K562 (cell line): ENCODE results near the gene BSCL2. TPM values are rescaled to one million over a fixed set of nuclear protein-coding genes. Genes with fewer than 3 reads are reported as not detected.

Experiments used
- ATAC-seq: fragments of 200-7000 bp; cut with Tn5 transposase; 3 replicates; pipeline ENCODE4 v1.9.1; 2020; ENCODE audit warnings: moderate library complexity
- BruUV-seq: library from RNA; stranded (reverse); fragments of 400-500 nt; replicated peaks from 2 replicates; lab custom pipeline; 2021; lab: Mats Ljungman, UMichigan
- CTCF ChIA-PET: fragments of 300-600 bp; formaldehyde crosslinking; extraction: SDS; loops from one replicate; lab custom pipeline; 2021; ENCODE audit warnings: low intra/inter-chr PET ratio; lab: Yijun Ruan, JAX
- POLR2A ChIA-PET: fragments of 300-600, 350-650 bp; sonication (Branson Sonifier 250); formaldehyde crosslinking; extraction: SDS; loops from one replicate; lab custom pipeline; 2021; ENCODE audit warnings: antibody characterized with exemption, inconsistent platforms; lab: Yijun Ruan, JAX
- DNase-seq, 4 experiments: peaks; one replicate each; pipeline versions ENCODE4 v3.0.0 to v3.0.0-alpha.2; 2011 to 2018; ENCODE audit warnings: low spot score in 3 of 4, mixed read lengths in 3 of 4; ENCODE audit errors: extremely low read depth in 1 of 4
- FAIRE-seq: peaks from 2 replicates; lab custom pipeline; 2011; peaks lifted over from hg19 to GRCh38; lab: Jason Lieb, UNC
- H2AFZ ChIP-seq: 2 replicates; pipeline ENCODE4 v1.6.0; 2011; ENCODE audit warnings: low read depth, low read length, control low read depth, inconsistent platforms
- H3K27ac ChIP-seq: fragments of 200-600 bp; 3 replicates; pipeline ENCODE4 v1.8.0; 2011; ENCODE audit warnings: low read depth, mild to moderate bottlenecking, control low read depth, inconsistent platforms, low read length, moderate library complexity, mixed read lengths; ENCODE audit errors: extremely low read depth
- H3K27me3 ChIP-seq, 2 experiments: fragments of 300-600 bp in 1 of 2; 2 replicates in 1 of 2; 3 replicates in 1 of 2; pipeline versions ENCODE4 v1.6.0 to v1.8.0; 2011; ENCODE audit warnings: inconsistent platforms in 2 of 2, low read length in 2 of 2, mild to moderate bottlenecking in 1 of 2, mixed read lengths in 1 of 2, moderate library complexity in 1 of 2; ENCODE audit not compliant: control insufficient read depth in 2 of 2, insufficient read depth in 2 of 2
- H3K36me3 ChIP-seq: fragments of 300-600 bp; 3 replicates; pipeline ENCODE4 v1.8.0; 2011; ENCODE audit warnings: mild to moderate bottlenecking, low read length, inconsistent platforms; ENCODE audit not compliant: control insufficient read depth, insufficient read depth
- H3K4me1 ChIP-seq, 2 experiments: fragments of 200-600 bp in 1 of 2; replicated peaks in 1 of 2; 2 replicates in 1 of 2; 3 replicates in 1 of 2; pipeline versions ENCODE4 v1.5.1 to v1.8.0; 2011; ENCODE audit warnings: inconsistent platforms in 2 of 2, low read length in 2 of 2, mild to moderate bottlenecking in 1 of 2, mixed read lengths in 1 of 2, moderate library complexity in 1 of 2; ENCODE audit not compliant: control insufficient read depth in 2 of 2, insufficient read depth in 2 of 2
- H3K4me2 ChIP-seq: 2 replicates; pipeline ENCODE4 v1.6.1; 2011; ENCODE audit warnings: low read length, control low read depth, inconsistent platforms, mixed read lengths; ENCODE audit not compliant: insufficient read depth
- H3K4me3 ChIP-seq: fragments of 200-600 bp; sonication (generic), shearing (Covaris generic); 2 replicates; pipeline ENCODE4 v1.5.1; 2016; ENCODE audit warnings: control low read depth, inconsistent platforms
- H3K79me2 ChIP-seq: fragments of 200-600 bp; 3 replicates; pipeline ENCODE4 v1.8.0; 2011; ENCODE audit warnings: low read length, inconsistent platforms; ENCODE audit not compliant: control insufficient read depth, insufficient read depth
- H3K9ac ChIP-seq, 2 experiments: 2 replicates each; pipeline versions ENCODE4 v1.6.0 to v1.6.1; 2011; ENCODE audit warnings: low read depth in 2 of 2, low read length in 2 of 2, control low read depth in 1 of 2, inconsistent platforms in 1 of 2, mild to moderate bottlenecking in 1 of 2, mixed read lengths in 1 of 2; ENCODE audit not compliant: insufficient read depth in 1 of 2
- H3K9me1 ChIP-seq: one replicate; pipeline ENCODE4 v1.6.0; 2011; ENCODE audit warnings: inconsistent platforms, mild to moderate bottlenecking, low read length, moderate library complexity; ENCODE audit not compliant: control insufficient read depth, insufficient read depth
- H3K9me3 ChIP-seq: replicated peaks from 2 replicates; pipeline ENCODE4 v1.5.1; 2011; ENCODE audit warnings: low read depth, low read length, inconsistent platforms; ENCODE audit not compliant: control insufficient read depth, insufficient read depth
- H4K20me1 ChIP-seq: replicated peaks from 2 replicates; pipeline ENCODE4 v1.6.1; 2011; ENCODE audit warnings: low read length, inconsistent platforms, mixed read lengths; ENCODE audit not compliant: control insufficient read depth, insufficient read depth
- CHD2 ChIP-seq: IDR thresholded peaks from 2 replicates; pipeline ENCODE4 v1.6.1; 2011; ENCODE audit warnings: low read depth, low read length
- FOXP4 ChIP-seq: sonication (generic); formaldehyde crosslinking; IDR thresholded peaks from 2 replicates; pipeline ENCODE4 v1.8.0; 2022; ENCODE audit warnings: mild to moderate bottlenecking, missing genetic modification reagents, borderline replicate concordance
- PHB ChIP-seq: fragments of 250-450 bp; sonication (Bioruptor Pico); IDR thresholded peaks from 2 replicates; pipeline ENCODE4 v1.5.0; 2021
- ZNF263 ChIP-seq: sonication (generic); formaldehyde crosslinking; IDR thresholded peaks from 2 replicates; pipeline ENCODE4 v1.8.0; 2022; ENCODE audit warnings: mild to moderate bottlenecking, missing genetic modification reagents, borderline replicate concordance
- ZNF592 ChIP-seq: fragments of 450-650 bp; IDR thresholded peaks from 2 replicates; pipeline ENCODE4 v1.6.1; 2017; ENCODE audit warnings: antibody characterized with exemption, mild to moderate bottlenecking
- WGBS: fragments of 100-300 bp; shearing (Covaris generic); methylation state at CpG from one replicate; pipeline ENCODE4 v1.1.6; 2016; ENCODE audit warnings: low coverage, mixed read lengths; ENCODE audit not compliant: insufficient coverage; ENCODE audit errors: missing lambda C conversion rate; 5-methylcytosine and 5-hydroxymethylcytosine counted together
- in situ Hi-C: fragments of 300-500 bp; cut with MboI; formaldehyde crosslinking; loops from 4 replicates; pipeline ENCODE4 v1.15.0; 2018; ENCODE audit warnings: inconsistent platforms, mixed read lengths
- intact Hi-C: fragments of 100-400 bp; cut with micrococcal nuclease; formaldehyde crosslinking; loops from 2 replicates; pipeline ENCODE4 v1.14.2; 2022
- polyA plus RNA-seq, 8 experiments: library from polyadenylated mRNA; depleted of rRNA in 4 of 8; stranded (reverse) in 5 of 8; unstranded in 3 of 8; fragments of >200 nt; fragmentation: Nextera tagmentation in 2 of 8; fragmentation: Illumina TruSeq in 1 of 8; extraction: Ambion mirVana in 2 of 8; extraction: Trizol in 1 of 8; gene quantifications; 2 replicates each; pipeline versions ENCODE4 v1.2.1 to v1.2.3, GENCODE V29; 2011 to 2014; ENCODE audit warnings: inconsistent platforms in 1 of 8, missing spikeins in 1 of 8
- total RNA-seq, 7 experiments: library from RNA; depleted of rRNA in 6 of 7; stranded (reverse); fragments of >200 nt in 6 of 7; fragmentation: Illumina TruSeq in 2 of 7; extraction: Trizol in 2 of 7; gene quantifications; 2 replicates each; pipeline versions ENCODE4 v1.2.1 to v1.2.3, GENCODE V29; 2011 to 2021; ENCODE audit warnings: low replicate concordance in 1 of 7
- TF ChIP-seq, protein P1 (sequence below), 2 experiments: IDR thresholded peaks; 2 replicates each; pipeline ENCODE4 v1.6.1; 2011; ENCODE audit warnings: borderline replicate concordance in 1 of 2, control low read depth in 1 of 2, low read depth in 1 of 2, low read length in 1 of 2, mild to moderate bottlenecking in 1 of 2, mixed read lengths in 1 of 2, moderate library complexity in 1 of 2; ENCODE audit not compliant: insufficient read depth in 1 of 2, insufficient read length in 1 of 2, poor library complexity in 1 of 2, severe bottlenecking in 1 of 2; ENCODE audit errors: extremely low read depth in 1 of 2
- TF ChIP-seq, protein P2 (sequence below), 2 experiments: IDR thresholded peaks; 2 replicates each; pipeline ENCODE4 v1.6.1; 2012; ENCODE audit warnings: improper control_type of control experiment in 2 of 2, low read depth in 2 of 2, low read length in 2 of 2, borderline replicate concordance in 1 of 2

The BSCL2 gene
- total and polyA plus RNA-seq, 9 of the 15 experiments (the other 6 are each of a cell fraction or from before 2014, with no cell fraction given): 18.9 to 51.7 (median 35.2) TPM

DNA sequence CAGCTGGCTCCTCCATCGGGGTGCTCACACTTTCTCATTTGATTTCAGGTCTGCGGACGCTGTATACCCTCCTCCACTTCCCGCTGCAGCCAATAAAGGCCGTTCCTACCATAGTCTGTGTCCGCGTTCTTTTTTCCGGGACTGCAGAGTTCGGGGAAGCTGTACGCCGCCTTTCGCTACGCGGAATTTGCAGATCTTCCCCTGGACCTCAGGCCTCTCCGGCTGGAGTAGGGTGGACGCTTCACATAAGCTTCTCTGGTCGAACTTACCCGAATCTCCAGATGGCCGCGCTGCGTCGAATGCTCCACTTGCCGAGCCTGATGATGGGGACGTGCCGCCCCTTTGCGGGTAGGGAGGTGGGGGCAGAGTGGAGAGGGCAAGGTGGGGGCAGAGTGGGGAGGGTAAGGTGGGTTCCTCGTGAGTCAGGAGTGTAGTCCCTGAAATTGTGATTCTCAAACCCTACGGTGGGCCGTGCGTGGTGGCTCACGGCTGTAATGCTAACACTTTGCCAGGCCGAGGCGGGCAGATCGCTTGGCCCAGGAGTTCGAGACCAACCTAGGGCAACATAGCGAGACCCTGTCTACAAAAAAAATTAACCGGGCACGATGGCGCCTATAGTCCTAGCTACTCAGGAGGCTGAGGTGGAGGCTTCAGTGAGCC is 41.5 kb downstream of the BSCL2 start:
- Histone ChIP-seq H3K4me1 (peaks cover 19 to 41% of the 10 kb centered on the region in 2 experiments; a peak in 4 of 5 replicates), H3K27ac (peak overlapping the region; percentile 72), H3K4me2 (peak overlapping the region; percentile 97), H2AFZ (no peak overlapping the region), H3K36me3 (peaks cover 55% of the 10 kb centered on the region), H3K9me3 (no peaks in the 10 kb centered on the region), H3K79me2 (peaks cover 81% of the 10 kb centered on the region), H3K9me1 (no peaks in the 10 kb centered on the region), H3K9ac (peak overlapping the region; percentile 85 to 100), H4K20me1 (peaks cover 7% of the 10 kb centered on the region; the same call in 1 of the 2 replicates), H3K4me3 (peak overlapping the region; percentile 73), H3K27me3 (no peaks in the 10 kb centered on the region)
- FAIRE-seq (no peak), DNase-seq (peak; percentile 47 to 75 (median 66)), ATAC-seq (peak; percentile 32)
- in situ Hi-C loops: no loop called here
- POLR2A ChIA-PET: interaction anchor here (0.5 to 8.8 kb wide), 57 partner anchors 9 to 1072 kb away, joined by 3 to 161 read pairs (median 5); partner anchors contain the start of genes B3GAT3, EEF1G, EML3 and GANAB
- no TSS peak for BruUV-seq
- intact Hi-C loops: loop anchor here (2.0 to 5.0 kb wide), 2 partner anchors 19 to 177 kb away; partner anchors contain the start of gene GANAB
- WGBS: under 1% methylated on average over 33 of the region's 39 CpGs
- CTCF ChIA-PET: interaction anchor here (0.7 kb wide), 1 partner anchor 35 kb away, joined by 3 read pairs; no protein-coding TSS in a partner anchor
- TF ChIP-seq, protein P1, sequence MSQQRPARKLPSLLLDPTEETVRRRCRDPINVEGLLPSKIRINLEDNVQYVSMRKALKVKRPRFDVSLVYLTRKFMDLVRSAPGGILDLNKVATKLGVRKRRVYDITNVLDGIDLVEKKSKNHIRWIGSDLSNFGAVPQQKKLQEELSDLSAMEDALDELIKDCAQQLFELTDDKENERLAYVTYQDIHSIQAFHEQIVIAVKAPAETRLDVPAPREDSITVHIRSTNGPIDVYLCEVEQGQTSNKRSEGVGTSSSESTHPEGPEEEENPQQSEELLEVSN (IDR thresholded peaks at IDR 0.05; ENCODE audit: borderline replicate concordance in 1 of 2, extremely low read depth in 1 of 2, insufficient read depth in 1 of 2, insufficient read length in 1 of 2, low read depth in 1 of 2, low read length in 1 of 2, poor library complexity in 1 of 2, severe bottlenecking in 1 of 2): peak in 1 of 2 experiments; percentile 46
- TF ChIP-seq FOXP4 (CRISPR knock-in tag) (no peak), PHB (CRISPR knock-in tag) (0 out of 2 replicates have a peak, but pooled peaks have one; percentile 6), CHD2 (peak; percentile 25; the same call in 1 of the 2 replicates), ZNF263 (CRISPR knock-in tag) (0 out of 2 replicates have a peak, but pooled peaks have one; percentile 5), ZNF592 (no peak)
- TF ChIP-seq, protein P2, sequence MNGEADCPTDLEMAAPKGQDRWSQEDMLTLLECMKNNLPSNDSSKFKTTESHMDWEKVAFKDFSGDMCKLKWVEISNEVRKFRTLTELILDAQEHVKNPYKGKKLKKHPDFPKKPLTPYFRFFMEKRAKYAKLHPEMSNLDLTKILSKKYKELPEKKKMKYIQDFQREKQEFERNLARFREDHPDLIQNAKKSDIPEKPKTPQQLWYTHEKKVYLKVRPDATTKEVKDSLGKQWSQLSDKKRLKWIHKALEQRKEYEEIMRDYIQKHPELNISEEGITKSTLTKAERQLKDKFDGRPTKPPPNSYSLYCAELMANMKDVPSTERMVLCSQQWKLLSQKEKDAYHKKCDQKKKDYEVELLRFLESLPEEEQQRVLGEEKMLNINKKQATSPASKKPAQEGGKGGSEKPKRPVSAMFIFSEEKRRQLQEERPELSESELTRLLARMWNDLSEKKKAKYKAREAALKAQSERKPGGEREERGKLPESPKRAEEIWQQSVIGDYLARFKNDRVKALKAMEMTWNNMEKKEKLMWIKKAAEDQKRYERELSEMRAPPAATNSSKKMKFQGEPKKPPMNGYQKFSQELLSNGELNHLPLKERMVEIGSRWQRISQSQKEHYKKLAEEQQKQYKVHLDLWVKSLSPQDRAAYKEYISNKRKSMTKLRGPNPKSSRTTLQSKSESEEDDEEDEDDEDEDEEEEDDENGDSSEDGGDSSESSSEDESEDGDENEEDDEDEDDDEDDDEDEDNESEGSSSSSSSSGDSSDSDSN (IDR thresholded peaks at IDR 0.05; ENCODE audit: borderline replicate concordance in 1 of 2, low read depth in 2 of 2, low read length in 2 of 2): no peak
